ENCODE measurements around the gene NADK2. TPM values are rescaled to one million over a fixed set of nuclear protein-coding genes. Genes with fewer than 3 reads are reported as not detected.

The NADK2 gene
- total RNA-seq (2022; extraction: Qiagen RNA extraction): 10.7 to 12.6 TPM (median 11.6 TPM) in 5 replicates

GRCh38 chr5:36241631-36242533 is at the start of gene NADK2:
Gene NADK2, minus strand, starts transcription at chr5:36241925. Its CDS starts 127 bp downstream, at chr5:36241798.

GRCh38 chr5:36151434-36152323 is 90.0 kb downstream of the NADK2 start, which contains the start of the genes LMBRD2 and SKP2:
Gene LMBRD2, minus strand, starts transcription at chr5:36151887. Its CDS starts 8,538 bp downstream, at chr5:36143349.
Gene SKP2, plus strand, starts transcription at chr5:36152111. Its CDS starts 152 bp downstream, at chr5:36152263.

Other genes starting within 250 kb of the NADK2 start
- gene UGT3A2, start 175.0 kb downstream of the NADK2 start, total RNA-seq (2022; extraction: Qiagen RNA extraction): not detected in 5 replicates
- gene LMBRD2, start 90.0 kb downstream of the NADK2 start, total RNA-seq (2022; extraction: Qiagen RNA extraction): 1.2 to 1.7 TPM (median 1.4 TPM) in 5 replicates
- 19.0 to 21.7 TPM (median 20.1 TPM) in 5 replicates for gene SKP2, start 89.8 kb downstream of the NADK2 start, total RNA-seq (2022; extraction: Qiagen RNA extraction)
- gene RANBP3L, start 60.0 kb upstream of the NADK2 start, total RNA-seq (2022; extraction: Qiagen RNA extraction): not detected in 5 replicates